Brain microvascular endothelial cell (primary cell): Measurements from ENCODE around the gene TANC1.
A peak's percentile ranks its signal among the peaks of the same experiment; 100 is the strongest.

Experiments
- DNase-seq: peaks from one replicate; pipeline ENCODE4 v3.0.0-alpha.2; 2020
- H3K27ac ChIP-seq: fragments of 250-450 bp; sonication (Bioruptor Pico); 2 replicates; pipeline ENCODE4 v1.5.1; 2020; ENCODE audit warnings: mild to moderate bottlenecking, moderate library complexity
- H3K27me3 ChIP-seq: fragments of 250-450 bp; sonication (Bioruptor Pico); replicated peaks from 2 replicates; pipeline ENCODE4 v1.5.1; 2020; ENCODE audit warnings: mild to moderate bottlenecking
- H3K36me3 ChIP-seq: fragments of 250-450 bp; sonication (Bioruptor Pico); replicated peaks from 2 replicates; pipeline ENCODE4 v1.5.1; 2020; ENCODE audit warnings: mild to moderate bottlenecking
- H3K4me3 ChIP-seq: 2 replicates; pipeline ENCODE4 v1.5.1; 2011; ENCODE audit warnings: low read depth, mild to moderate bottlenecking, control low read depth, low read length, moderate library complexity
- CTCF ChIP-seq: IDR thresholded peaks from 2 replicates; pipeline ENCODE4 v1.5.1; 2011; ENCODE audit warnings: low read depth, mild to moderate bottlenecking, moderate library complexity, low read length, control low read depth, inconsistent platforms; ENCODE audit errors: missing control alignments
- in situ Hi-C: cut with HindIII; loops from 2 replicates; pipeline ENCODE4 v1.10.0; 2017; ENCODE audit warnings: low sequenced_read_pairs, low pct_ligation_motif_present

Gene TANC1

GRCh38 chr2:158968396-158969161 lies at the start of gene TANC1:
TANC1 (plus strand) TSS chr2:158968640; CDS start chr2:159065911, 97,271 bp downstream.
- in situ Hi-C loops: loop anchor here (25.0 kb wide), 1 partner anchor 94 kb away; no protein-coding TSS in a partner anchor
- Histone ChIP-seq H3K27me3 (no peaks in the 10 kb centered on the region), H3K36me3 (no peaks in the 10 kb centered on the region), H3K27ac (peak within 1 kb of the TSS; percentile 77), H3K4me3 (peak within 1 kb of the TSS; percentile 81)
- DNase-seq: peak; percentile 89
- no peak for TF ChIP-seq CTCF

DNA sequence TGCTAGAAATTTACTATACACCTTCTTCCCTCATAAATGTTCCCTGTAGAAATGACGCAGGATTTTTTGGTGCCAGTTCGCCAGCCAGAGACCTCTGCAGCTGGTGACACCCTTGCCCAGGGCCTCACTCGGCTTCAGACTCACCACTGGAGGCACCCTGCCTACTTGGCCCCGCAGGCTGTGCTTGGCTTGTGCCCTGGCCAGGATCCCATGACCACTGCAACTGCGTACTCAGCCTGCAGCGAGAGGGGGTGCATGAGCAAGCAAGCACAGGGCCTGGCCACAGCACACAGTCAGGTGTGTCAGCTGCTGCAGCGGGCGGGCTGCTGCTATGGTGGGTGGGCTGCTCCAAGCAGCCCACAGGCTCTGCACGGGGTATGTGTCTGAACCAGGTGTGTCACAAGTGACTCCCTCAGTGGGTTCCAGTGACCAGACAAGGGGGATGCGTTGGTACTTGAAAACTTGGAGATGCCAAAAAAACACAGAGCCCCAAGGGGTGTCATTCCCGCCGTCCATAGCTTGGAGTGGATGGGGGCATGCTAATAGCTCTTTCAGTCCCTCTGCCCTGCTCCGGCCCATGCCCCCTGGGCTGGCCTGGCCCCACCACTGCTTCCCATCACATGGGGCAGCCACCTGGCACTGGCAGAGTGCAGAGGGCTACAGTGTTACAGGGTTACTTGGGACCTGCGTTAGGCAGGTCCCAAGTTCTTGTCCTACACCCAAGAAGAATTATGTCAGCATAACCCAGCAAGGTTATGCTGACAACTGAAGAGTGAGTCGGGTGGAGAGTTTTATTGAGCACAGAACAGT lies 46.6 kb upstream of the TANC1 start:
- H3K27me3 ChIP-seq: no peaks in the 10 kb centered on the region
- TF ChIP-seq CTCF: no peak
- in situ Hi-C loops: no loop called here
- DNase-seq: no peak
- H3K36me3 ChIP-seq: no peaks in the 10 kb centered on the region
- no peak overlapping the region for H3K4me3 ChIP-seq
- no peak overlapping the region for H3K27ac ChIP-seq

DNA sequence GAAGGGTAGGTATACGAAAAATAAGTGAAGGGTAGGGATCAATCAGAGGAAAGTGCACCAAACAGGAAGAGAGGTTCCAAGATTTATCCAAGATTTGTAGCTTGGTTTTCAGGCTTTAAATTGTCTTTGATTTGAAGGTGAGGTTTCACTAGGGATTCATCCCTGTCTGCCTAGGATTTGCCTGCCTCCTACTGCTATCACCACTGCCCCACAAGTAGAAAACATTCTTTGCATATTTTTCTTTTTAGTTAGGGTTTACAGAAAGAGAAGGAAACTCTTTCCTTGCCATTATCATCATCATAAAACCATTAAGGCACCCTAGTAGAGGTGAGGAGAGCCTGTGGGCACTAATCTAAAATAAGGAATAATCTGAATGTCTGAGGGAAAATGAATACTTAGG lies 45.8 kb upstream of the TANC1 start:
- no peak overlapping the region for H3K4me3 ChIP-seq
- in situ Hi-C loops: no loop called here
- DNase-seq: no peak
- TF ChIP-seq CTCF: no peak
- H3K27me3 ChIP-seq: no peaks in the 10 kb centered on the region
- H3K27ac ChIP-seq: no peak overlapping the region
- H3K36me3 ChIP-seq: no peaks in the 10 kb centered on the region

DNA sequence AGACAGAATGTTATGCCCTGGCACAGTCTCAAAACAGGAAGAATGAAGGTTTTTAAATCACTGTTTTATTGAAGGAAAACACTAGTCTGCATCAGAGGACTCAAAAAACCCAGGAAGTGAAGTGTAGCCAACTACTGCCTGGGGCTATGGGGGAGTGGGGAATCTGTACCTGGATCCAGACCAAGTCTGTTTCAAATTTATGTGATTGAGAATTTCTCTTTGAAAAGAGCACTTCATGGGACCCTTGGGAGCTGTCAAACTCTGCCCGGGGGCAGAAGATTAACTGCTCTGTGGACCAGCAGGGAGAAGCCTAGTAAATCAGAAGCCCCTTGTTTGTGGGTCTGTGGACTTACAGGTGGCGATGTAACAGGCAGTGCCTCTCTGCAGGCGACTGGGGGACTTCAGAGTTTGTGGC lies 45.3 kb upstream of the TANC1 start:
- Histone ChIP-seq H3K4me3 (no peak overlapping the region), H3K27ac (no peak overlapping the region)
- no peak for DNase-seq

DNA sequence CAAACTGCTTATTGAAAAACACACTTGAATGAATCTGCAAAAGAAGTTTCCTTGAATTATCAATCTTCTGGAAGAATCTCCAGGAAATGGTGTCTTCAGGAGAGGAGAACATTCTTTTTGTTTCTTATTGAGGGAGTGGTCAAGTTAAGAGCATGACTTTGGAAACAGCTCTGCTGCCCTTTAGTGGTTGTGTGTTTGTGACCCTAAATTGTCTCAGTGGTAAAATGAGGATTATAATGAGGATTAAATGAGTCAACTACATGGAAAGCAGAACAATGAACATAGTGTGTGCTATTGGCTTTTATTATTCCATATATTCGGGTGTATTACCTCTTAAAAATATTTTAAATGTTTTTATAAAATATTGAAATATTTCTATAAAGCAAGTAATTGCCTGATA lies 44.8 kb upstream of the TANC1 start:
- DNase-seq: no peak
- in situ Hi-C loops: no loop called here
- no peaks in the 10 kb centered on the region for H3K36me3 ChIP-seq
- no peak overlapping the region for H3K27ac ChIP-seq
- no peaks in the 10 kb centered on the region for H3K27me3 ChIP-seq
- H3K4me3 ChIP-seq: no peak overlapping the region
- TF ChIP-seq CTCF: no peak

More for the DNA sequence above, 45.3 kb upstream of the TANC1 start:
- in situ Hi-C loops: no loop called here
- no peak for TF ChIP-seq CTCF
- Histone ChIP-seq H3K27me3 (no peaks in the 10 kb centered on the region), H3K36me3 (no peaks in the 10 kb centered on the region)
